Fibroblast of the aortic adventitia (primary cell): ENCODE results near the gene ADAMTS1. TPM values are rescaled to one million over a fixed set of nuclear protein-coding genes. Genes with fewer than 3 reads are reported as not detected.

ENCODE experiments used
- DNase-seq: peaks from one replicate; pipeline ENCODE4 v3.0.0-alpha.2; 2010; ENCODE audit warnings: low read depth
- H3K4me3 ChIP-seq: 2 replicates; pipeline ENCODE4 v1.5.1; 2011; ENCODE audit warnings: low read depth, mild to moderate bottlenecking, control low read depth, low read length, moderate library complexity
- CTCF ChIP-seq: IDR thresholded peaks from 2 replicates; pipeline ENCODE4 v1.5.1; 2011; ENCODE audit warnings: mild to moderate bottlenecking, low read length, control low read depth, inconsistent platforms; ENCODE audit not compliant: insufficient read depth
- total RNA-seq: library from RNA; depleted of rRNA; stranded (reverse); fragments of >200 nt; gene quantifications from 2 replicates; pipeline ENCODE4 v1.2.3, GENCODE V29; 2012; ENCODE audit warnings: low replicate concordance

Gene ADAMTS1
- total RNA-seq, 1 donor, result 284 TPM

- DNase-seq, result peak; percentile 16
- TF ChIP-seq CTCF, result no peak
- H3K4me3 ChIP-seq, result peak overlapping the region; percentile 99
Observed at GRCh38 chr21:26840201-26840600, 5.0 kb downstream of the ADAMTS1 start.

- peak; percentile 11 for DNase-seq
- peak overlapping the region; percentile 36 for H3K4me3 ChIP-seq
- TF ChIP-seq CTCF, result no peak
Observed at GRCh38 chr21:26837539-26837938, 7.7 kb downstream of the ADAMTS1 start.

GRCh38 chr21:26836528-26836927, 8.7 kb downstream of the ADAMTS1 start:
- TF ChIP-seq CTCF, result no peak
- H3K4me3 ChIP-seq, result no peak overlapping the region
- DNase-seq, result peak; percentile 19

GRCh38 chr21:26835714-26836265, 9.4 kb downstream of the ADAMTS1 start:
- DNase-seq, result no peak
- no peak overlapping the region for H3K4me3 ChIP-seq
- TF ChIP-seq CTCF, result no peak

GRCh38 chr21:26835027-26835713, 10.0 kb downstream of the ADAMTS1 start:
- H3K4me3 ChIP-seq, result no peak overlapping the region
- DNase-seq, result peak; percentile 88
- no peak for TF ChIP-seq CTCF

GRCh38 chr21:26834181-26834905, 10.9 kb downstream of the ADAMTS1 start:
- no peak overlapping the region for H3K4me3 ChIP-seq
- TF ChIP-seq CTCF, result peak; percentile 52
- peak; percentile 67 for DNase-seq
